SK-N-SH treated with all-trans-retinoic acid at 6 μM for 48 hours (cell line): Measurements from ENCODE around the gene GFRA1.

Source experiments
- CSDC2 ChIP-seq: fragments of 250-450 bp; sonication (Bioruptor Pico); IDR thresholded peaks from 2 replicates; pipeline ENCODE4 v1.5.0; 2020; ENCODE audit warnings: mild to moderate bottlenecking, moderate library complexity
- OSR1 ChIP-seq: fragments of 250-450 bp; sonication (Bioruptor Pico); IDR thresholded peaks from 2 replicates; pipeline ENCODE4 v1.8.0; 2022; ENCODE audit warnings: moderate library complexity, mild to moderate bottlenecking, inconsistent platforms
- PPARA ChIP-seq: fragments of 250-450 bp; sonication (Bioruptor Pico); IDR thresholded peaks from 2 replicates; pipeline ENCODE4 v1.5.0; 2020; ENCODE audit warnings: mild to moderate bottlenecking, borderline replicate concordance
- RARB ChIP-seq: fragments of 250-450 bp; sonication (Bioruptor Pico); IDR thresholded peaks from 2 replicates; pipeline ENCODE4 v1.8.0; 2021; ENCODE audit warnings: mild to moderate bottlenecking, moderate library complexity
- ZC3H10 ChIP-seq: fragments of 250-450 bp; sonication (Bioruptor Pico); IDR thresholded peaks from 2 replicates; pipeline ENCODE4 v1.5.1; 2021; ENCODE audit warnings: mild to moderate bottlenecking, moderate library complexity
- TF ChIP-seq, protein P1 (sequence below): fragments of 250-450 bp; sonication (Bioruptor Pico); IDR thresholded peaks from 2 replicates; pipeline ENCODE4 v1.8.0; 2020; ENCODE audit warnings: mild to moderate bottlenecking, moderate library complexity, borderline replicate concordance
- TF ChIP-seq, protein P2 (sequence below): fragments of 250-450 bp; sonication (Bioruptor Pico); IDR thresholded peaks from 2 replicates; pipeline ENCODE4 v1.5.1; 2021; ENCODE audit warnings: mild to moderate bottlenecking, moderate library complexity

DNA sequence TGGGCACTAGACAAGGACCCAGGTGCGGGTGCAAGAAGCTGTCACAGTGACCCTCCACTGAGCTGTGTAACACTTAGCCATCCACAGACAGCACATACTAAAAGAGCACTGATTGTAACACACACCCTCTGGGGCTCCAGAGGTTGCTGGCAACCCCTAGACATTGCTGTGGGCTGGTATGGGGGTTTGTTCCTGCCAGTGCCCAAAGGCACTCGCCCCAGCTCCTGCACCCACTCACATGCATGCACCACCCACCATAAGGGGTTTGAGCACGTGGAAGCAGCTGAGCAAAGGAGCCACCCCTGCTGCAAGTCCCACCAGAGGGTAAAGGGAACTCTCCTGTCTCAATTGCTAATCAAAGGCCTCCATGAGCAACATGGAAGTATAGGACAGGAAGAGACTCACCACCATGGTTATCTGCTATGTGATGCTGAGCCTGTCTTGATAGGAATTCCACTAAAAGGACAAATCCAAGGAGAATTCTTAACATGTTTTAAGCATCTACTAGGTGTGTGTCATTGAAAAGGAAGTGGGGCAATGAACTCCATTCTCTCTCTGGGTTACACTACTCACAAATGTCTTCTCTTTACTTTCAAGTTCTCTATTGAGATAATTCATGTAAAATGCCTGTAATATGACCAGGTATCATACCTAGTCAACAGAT is 103.1 kb downstream of the GFRA1 start:
- TF ChIP-seq OSR1 (no peak), ZC3H10 (no peak), CSDC2 (CRISPR knock-in tag) (no peak), RARB (CRISPR knock-in tag) (no peak), PPARA (CRISPR knock-in tag) (no peak)
- TF ChIP-seq, protein P1, sequence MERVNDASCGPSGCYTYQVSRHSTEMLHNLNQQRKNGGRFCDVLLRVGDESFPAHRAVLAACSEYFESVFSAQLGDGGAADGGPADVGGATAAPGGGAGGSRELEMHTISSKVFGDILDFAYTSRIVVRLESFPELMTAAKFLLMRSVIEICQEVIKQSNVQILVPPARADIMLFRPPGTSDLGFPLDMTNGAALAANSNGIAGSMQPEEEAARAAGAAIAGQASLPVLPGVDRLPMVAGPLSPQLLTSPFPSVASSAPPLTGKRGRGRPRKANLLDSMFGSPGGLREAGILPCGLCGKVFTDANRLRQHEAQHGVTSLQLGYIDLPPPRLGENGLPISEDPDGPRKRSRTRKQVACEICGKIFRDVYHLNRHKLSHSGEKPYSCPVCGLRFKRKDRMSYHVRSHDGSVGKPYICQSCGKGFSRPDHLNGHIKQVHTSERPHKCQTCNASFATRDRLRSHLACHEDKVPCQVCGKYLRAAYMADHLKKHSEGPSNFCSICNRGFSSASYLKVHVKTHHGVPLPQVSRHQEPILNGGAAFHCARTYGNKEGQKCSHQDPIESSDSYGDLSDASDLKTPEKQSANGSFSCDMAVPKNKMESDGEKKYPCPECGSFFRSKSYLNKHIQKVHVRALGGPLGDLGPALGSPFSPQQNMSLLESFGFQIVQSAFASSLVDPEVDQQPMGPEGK (CRISPR knock-in tag) = no peak
- TF ChIP-seq, protein P2, sequence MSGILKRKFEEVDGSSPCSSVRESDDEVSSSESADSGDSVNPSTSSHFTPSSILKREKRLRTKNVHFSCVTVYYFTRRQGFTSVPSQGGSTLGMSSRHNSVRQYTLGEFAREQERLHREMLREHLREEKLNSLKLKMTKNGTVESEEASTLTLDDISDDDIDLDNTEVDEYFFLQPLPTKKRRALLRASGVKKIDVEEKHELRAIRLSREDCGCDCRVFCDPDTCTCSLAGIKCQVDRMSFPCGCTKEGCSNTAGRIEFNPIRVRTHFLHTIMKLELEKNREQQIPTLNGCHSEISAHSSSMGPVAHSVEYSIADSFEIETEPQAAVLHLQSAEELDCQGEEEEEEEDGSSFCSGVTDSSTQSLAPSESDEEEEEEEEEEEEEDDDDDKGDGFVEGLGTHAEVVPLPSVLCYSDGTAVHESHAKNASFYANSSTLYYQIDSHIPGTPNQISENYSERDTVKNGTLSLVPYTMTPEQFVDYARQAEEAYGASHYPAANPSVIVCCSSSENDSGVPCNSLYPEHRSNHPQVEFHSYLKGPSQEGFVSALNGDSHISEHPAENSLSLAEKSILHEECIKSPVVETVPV = no peak
